Umbilical cord (tissue), 2 donors: ENCODE data around the gene CRACDL. TPM values are rescaled to one million over a fixed set of nuclear protein-coding genes. Genes with fewer than 3 reads are reported as not detected.
"Not testable (repeated sequence)": the region's sequence is repeated elsewhere in the genome, so short reads cannot be mapped to it uniquely, and the experiment has no call there.

Source experiments
- DNase-seq: peaks from one replicate; pipeline ENCODE4 v3.0.0-alpha.2; 2015; ENCODE audit warnings: low spot score
- total RNA-seq: library from RNA; depleted of rRNA; stranded (reverse); fragments of >200 nt; gene quantifications from one replicate; pipeline ENCODE4 v1.2.3, GENCODE V29; 2014; ENCODE audit warnings: low replicate concordance; ENCODE audit not compliant: insufficient read depth

CRACDL gene
- total RNA-seq, 1 donor from 2014 or later: 1.9 TPM

- DNase-seq: no peak
Observed at GRCh38 chr2:98776136-98776535, 159.9 kb downstream of the CRACDL start.

GRCh38 chr2:98775146-98775986 lies 160.7 kb downstream of the CRACDL start:
- DNase-seq: no peak

DNA sequence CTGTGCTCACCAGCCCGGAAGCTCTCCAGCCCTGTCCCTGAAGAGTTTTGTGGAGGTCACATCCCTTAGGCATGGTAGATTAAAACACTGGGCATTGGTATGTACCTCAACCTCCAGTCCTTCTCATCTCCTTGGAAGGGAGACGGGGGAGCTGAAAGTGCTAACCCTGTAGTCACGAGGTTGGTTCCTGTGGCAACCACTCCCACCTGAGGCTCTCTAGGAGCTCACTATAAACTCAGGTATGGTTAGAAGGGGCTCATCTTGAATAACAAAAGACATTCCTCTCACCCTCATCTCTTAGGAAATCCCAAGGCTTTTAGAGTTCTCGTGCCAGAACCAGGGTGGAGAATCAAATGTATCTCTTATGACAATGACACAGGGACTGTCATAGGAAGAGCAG lies 162.1 kb downstream of the CRACDL start:
- no peak for DNase-seq

DNA sequence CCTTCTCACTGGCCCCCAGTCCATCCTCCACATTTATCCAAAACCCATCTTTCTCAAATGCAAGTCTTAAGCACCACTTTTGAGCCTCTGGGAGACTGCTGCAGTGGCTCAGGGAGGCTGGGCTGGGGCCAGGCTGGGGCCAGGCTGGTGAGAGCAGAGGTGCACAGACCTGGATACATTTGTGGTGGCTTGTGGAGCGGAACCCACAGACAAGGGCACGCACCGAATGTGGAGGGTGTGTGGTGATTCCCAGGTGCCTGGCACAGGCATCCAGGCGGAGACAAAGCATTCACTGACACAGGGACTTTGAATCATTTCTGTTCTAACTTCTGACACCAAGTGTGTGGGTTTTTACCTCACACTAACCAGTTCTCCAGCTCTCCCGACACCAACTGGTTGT lies 162.9 kb downstream of the CRACDL start:
- no peak for DNase-seq

GRCh38 chr2:98772536-98772935 lies 163.5 kb downstream of the CRACDL start:
- DNase-seq: no peak

DNA sequence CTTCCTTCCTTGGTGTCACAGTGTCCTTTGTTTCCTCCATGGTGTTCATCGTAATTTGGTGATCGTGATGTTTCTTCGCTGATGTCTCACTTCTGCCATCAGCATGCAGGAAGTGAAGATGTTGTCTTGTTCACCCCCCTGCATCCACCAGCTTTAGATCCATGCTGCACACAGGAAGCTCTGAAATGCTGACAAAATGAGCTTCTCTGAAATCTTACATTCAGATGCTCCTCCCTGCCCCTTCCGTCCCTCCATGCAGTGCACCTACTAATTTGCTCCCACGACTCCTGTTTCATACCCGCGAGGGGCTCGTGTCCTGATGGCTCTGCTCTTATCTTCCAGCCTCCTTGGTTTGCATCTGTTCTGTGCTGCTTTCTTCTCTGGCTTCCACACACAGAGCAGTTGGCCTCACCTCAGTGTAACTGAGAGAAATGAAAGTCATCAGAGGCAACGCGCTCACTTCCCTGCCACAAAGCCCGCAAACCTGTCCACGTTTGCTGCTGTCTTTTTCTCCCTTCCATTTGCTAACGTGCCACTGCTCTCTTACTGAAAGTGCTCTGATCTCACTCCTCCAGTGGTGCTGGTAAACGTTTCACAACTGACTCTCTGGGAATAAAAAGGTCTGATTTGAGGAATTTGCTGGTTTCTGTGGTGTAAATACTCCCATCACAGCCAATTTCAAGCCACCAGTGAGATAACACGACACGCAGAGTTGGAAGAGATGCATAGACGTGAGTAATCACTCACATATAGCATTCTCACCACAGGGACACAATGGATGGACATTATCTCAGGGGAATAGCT lies 164.1 kb downstream of the CRACDL start:
- DNase-seq: no peak

DNA sequence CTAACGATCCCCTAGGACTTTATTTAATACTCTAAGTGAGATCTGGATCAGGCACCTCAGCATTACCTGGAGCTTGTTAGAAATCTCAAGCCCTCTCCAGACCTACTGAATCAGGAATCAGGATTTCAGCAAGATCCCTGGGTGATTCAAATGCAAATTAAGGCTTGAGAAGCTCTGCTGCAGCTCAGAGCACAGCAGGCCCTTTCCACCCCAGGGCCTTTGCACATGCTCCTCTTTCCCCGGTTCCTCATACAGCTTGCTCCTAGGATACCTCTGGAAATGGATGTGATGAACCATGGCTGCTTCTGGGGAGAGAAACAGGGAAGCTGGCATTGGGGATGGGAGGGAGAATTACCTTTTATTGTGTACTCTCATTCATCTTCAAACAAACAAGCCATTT lies 164.8 kb downstream of the CRACDL start:
- no peak for DNase-seq

GRCh38 chr2:98769784-98770183 lies 166.2 kb downstream of the CRACDL start:
- peak; percentile 49 for DNase-seq

DNA sequence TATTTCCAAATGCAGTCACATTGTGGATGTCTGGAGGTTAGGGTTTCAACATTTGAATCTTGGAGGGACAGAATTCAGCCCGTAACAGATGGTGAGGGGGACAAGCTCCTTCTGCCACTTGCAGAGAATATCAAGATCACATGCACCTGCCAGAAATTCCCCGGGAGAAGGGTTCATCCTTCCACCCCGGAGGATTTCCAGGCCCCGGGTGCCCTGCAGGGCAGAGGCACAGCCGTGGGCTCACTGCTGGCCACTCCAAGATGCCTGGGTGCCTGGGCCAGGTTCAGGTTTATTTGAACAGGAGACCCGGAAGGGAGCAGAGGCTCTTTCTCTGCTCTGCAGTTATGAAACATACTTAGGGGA lies 166.9 kb downstream of the CRACDL start:
- no peak for DNase-seq

DNA sequence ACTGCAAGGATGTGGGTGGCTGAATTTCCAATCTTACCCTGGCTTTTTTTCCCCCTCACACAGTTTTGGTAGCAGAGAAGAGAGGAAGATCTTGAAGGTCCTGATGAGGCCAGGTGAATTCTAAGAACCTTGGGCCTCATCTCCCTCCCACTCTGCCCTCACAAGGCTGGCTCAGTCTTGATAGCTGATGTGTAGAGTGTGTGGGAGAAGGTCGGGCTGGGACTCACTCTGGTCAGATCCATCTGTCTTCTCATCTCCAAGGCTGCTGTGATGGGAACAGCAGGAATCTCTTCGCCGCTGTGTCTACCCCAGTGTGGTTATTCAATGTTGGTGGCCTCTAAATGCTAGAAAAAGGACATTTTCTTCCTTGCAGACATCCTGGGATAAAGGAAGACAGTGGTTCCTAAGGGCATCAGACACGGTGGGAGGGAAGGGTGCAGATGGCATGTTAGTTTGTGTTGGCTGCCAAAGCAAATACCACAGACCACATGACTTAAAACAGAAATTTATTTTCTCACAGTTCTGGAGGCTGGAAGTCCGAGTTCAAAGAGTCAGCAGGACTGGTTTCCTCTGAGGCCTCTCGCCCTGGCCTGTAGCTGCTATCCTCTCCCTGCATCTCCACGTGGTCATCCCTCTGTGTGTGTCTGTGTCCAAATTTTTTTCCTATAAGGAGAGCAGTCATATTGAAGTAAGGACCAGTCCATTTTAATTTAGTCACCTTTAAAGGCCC lies 167.5 kb downstream of the CRACDL start:
- no peak for DNase-seq

DNA sequence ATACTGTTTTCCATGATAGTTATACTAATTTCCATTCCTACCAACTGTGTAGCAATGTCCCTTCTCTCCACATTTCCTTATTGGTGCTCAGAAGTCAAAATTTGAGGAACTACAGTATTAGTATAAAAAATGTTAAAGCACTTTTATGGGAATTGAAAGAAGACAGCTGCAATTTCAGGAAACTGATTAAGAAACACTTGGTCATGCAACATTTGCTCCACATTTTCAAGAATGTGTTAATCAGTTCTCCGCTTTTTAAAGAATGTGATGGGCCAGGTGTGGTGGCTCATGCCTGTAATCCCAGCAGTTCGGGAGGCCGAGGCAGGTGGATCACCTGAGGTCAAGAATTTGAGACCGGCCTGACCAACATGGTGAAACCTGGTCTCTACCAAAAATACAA lies 171.5 kb downstream of the CRACDL start:
- no peak for DNase-seq

DNA sequence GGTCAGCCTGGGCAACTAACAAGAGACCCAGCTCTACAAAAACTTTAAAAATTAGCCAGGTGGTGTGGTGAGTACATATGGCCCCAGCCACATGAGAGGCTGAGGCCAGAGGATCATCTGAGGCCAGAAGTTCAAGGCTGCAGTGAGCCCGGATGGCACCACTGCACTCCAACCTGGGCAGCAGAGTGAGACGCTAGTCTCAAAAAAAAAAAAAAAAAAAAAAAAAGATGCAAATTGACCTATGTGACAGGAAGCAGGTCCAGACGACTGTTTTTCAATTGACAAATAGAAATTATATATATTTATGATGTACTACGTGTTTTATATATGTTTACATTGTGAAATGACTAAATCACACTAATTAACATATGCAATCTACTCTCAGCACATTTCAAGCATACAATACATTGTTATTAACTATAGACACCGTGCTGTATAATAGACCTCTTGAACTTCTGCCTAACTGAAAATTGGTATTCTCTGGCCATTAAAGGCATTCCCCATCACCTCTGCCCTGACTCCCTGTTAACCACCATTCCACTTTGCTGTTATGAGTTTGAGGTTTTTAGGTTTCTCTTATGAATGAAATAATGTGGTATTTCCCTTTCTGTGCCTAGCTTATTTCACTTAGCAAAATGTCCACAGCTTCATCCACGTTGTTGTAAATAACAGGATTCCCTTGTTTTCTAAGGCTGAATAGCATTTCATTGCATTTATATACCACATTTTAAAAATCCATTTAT lies 172.6 kb downstream of the CRACDL start:
- DNase-seq: no peak

- DNase-seq: no peak
Observed at GRCh38 chr2:98761909-98762308, 174.1 kb downstream of the CRACDL start.

GRCh38 chr2:98761267-98761781 lies 174.7 kb downstream of the CRACDL start:
- DNase-seq: no peak

DNA sequence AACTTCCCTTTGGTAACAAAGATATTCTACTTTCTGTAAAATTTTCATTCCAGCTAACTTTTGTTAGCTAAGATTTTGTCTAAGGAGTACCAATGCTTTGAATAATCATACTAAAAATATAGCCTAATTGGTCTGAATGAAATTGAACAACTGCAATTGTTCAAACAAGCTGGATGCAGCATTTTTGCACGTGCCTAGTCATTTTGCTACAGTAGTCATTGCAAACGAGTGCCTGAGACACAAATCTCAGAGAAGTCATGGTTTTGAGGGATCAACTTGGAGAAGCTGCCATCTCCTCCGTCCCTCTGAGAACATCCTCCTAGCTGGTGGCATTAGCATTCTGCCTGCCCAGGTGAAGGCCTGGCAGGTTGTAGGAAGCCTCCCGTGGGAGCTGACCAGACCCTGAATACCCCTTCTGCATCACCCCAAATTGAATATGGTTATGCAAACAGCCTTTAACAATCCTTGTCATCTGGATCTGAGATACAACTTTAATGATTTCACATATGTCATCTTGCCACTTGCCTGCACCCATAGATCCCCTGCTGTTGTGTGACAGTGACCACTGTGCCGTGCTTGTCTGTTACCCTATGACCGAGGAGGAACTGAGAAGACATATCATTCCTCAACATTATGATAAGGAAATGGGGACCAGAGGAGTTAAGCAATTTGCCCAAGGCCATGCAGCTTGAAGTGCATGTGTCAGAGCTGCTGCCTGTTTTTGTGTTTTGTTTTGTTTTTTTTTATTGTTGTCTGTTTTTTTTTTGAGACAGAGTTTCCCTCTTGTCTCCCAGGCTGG lies 176.0 kb downstream of the CRACDL start:
- DNase-seq: no peak

DNA sequence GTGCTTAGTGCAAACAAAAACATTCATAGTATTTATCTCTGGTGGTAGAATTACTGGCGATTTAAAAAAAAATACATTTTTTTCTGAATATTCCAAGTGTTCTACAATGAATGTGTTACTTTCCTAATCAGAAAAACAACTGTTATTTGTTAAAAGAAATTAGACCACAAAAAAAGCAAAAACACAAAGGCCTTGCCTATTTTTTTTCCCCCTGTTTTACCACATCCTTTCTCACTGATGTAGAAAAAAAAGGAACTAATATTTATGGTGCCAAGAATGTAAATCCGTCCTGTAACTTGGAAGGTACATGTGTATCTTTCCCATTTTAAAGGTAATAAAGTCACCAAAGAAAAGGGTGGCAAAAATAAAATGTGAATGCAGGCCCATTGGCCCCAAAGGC lies 176.7 kb downstream of the CRACDL start:
- DNase-seq: no peak

GRCh38 chr2:98757904-98758421 lies 178.1 kb downstream of the CRACDL start:
- peak; percentile 68 for DNase-seq

- no peak for DNase-seq
Observed at GRCh38 chr2:98753801-98754200, 182.2 kb downstream of the CRACDL start.

- DNase-seq: not testable (repeated sequence)
Observed at GRCh38 chr2:98752711-98753110, 183.3 kb downstream of the CRACDL start.

DNA sequence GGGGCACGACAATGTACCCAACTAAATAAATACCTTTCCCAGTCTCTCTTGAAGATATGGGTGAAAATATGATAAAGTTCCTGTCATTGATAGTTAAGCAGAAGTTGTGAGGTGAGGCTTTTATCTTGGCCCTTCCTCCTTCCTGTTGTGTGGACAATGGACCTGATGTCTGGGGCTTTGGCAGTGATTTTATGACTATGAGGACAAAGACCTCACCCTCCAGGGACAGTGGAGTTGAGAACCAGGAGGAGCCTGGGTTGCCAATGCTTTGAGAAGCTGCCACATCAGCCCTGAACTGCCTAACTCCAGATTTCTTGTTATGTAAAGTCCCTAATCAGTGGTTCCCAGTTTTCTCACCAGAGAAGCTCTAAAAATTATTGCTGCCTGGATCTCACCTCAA lies 184.3 kb downstream of the CRACDL start:
- no peak for DNase-seq
